22Rv1 (cell line): ENCODE measurements around the gene GABRG3.

Experiments
- CTCF ChIP-seq: fragments of 450-650 bp; IDR thresholded peaks from 2 replicates; pipeline ENCODE4 v1.5.1; 2017; ENCODE audit warnings: mild to moderate bottlenecking
- ZFX ChIP-seq: fragments of 450-650 bp; IDR thresholded peaks from 2 replicates; pipeline ENCODE4 v1.6.1; 2017; ENCODE audit warnings: antibody characterized with exemption, borderline replicate concordance

- no peak for TF ChIP-seq CTCF
- no peak for TF ChIP-seq ZFX
These were observed 121.4 kb downstream of the GABRG3 start for GRCh38 chr15:27092390-27092789.
